GM19467 (cell line): ENCODE results near the gene PPP1R1A.
A peak's percentile ranks its signal among the peaks of the same experiment; 100 is the strongest.

ENCODE experiments used
- ATAC-seq: cut with Tn5 transposase; IDR thresholded peaks from one replicate; pipeline ENCODE4 v1.9.1; 2021; ENCODE audit warnings: mild to moderate bottlenecking, moderate library complexity; ENCODE audit not compliant: unreplicated experiment

PPP1R1A gene

DNA sequence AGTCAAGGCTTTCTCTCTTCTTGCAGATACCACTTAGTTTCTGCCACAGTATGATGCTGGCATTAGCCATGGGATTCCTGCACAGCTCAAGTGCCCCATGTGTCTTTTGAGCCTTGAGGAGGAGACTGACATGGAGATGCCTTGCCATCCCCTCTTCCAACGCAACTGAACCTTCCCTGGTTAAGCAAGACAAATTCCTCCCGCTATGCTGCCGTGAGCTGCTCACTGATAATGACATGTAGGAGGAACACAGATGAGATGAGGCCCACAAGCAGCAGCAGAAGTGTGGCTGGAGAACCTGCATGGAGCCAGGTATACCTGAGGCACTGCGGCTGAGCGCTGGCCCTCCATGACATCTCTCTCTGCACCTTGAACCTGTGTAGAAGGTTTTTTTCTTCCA lies 15.4 kb upstream of the PPP1R1A start:
- ATAC-seq, result no peak

DNA sequence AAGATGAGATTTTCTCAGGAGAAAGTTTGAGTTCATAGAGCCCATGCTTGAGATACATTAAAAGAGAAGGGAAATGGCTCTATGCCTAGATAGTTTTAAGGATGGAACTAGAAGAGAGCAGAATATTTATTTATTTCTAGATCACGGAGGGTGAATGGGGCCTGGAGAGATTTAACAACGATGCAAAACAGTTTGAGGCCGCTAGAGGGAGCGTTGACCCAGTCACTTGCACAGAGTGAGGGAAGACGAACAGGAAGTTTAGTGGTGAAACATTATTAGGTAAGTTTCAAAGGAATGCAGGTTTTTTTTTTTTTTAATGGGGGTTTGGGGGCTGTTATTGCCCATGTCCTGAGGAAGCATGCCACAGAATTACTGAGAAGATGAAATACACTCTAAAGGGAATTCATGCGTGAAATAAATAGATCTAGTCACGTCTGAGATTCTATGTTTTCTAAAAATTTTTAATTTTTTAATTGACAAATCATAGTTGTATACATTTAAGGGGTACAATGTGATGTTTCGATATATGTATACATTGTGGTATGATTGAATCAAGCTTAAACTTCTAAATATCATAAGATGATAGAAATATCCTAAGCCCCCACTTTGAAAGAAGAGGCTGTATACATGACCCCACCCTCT lies 14.8 kb upstream of the PPP1R1A start:
- ATAC-seq, result peak; percentile 78

DNA sequence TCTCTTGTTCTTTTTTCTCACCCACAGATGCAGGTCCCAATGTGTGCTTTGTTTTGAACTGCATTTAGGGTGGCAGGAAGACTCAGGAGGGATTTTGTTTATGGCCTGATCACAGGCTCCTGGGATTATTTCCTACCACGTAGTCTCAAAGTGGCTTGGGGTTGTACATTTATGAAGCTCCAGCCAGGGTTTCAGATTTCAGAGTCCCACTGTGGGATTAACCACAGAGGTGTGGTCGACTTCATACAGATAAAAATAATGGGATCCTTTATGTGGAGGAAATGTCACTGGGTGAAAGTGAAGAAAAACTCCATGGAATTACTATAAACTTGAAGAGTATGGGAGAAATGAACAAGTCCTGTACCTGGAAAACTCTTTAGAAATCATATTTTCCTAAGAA lies 14.2 kb upstream of the PPP1R1A start:
- ATAC-seq, result no peak

DNA sequence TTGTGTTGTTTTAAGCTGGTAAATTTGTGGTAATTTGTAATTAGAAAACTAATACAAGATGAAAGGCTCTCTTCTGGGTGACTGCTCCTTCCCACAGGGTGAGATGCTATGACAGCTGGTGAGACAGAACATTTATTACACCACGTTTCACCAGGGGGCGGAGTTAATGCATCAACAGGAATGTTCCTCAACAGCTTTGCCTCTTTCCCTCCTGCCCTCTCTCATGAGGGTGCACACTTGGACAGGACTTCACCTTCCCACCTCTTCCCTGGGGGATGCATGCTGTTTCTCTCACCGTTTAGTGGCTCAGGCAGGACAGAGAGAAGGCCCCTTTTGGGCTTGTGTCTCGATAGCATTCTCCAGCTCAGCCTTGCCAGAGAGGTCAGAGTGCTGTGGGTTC lies 13.4 kb upstream of the PPP1R1A start:
- no peak for ATAC-seq

DNA sequence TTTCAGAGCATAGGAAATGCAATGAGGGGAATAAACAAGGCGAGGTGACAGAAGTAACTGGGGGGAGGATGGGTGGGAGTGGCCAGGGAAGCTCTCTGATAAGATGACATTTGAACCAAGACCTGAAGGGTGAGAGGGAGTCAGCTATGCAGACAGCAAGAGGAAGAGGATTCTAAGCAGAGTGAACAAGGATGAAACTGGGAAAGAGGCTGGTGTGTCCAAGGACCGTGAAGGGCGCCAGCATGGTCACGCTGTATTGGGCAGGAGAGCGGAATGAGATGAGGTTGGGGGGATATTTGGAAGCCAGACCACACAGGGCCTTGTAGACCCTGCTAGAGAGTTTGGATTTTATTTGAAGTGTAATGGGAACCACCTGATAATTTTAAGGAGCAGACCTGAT lies 10.5 kb upstream of the PPP1R1A start:
- no peak for ATAC-seq

DNA sequence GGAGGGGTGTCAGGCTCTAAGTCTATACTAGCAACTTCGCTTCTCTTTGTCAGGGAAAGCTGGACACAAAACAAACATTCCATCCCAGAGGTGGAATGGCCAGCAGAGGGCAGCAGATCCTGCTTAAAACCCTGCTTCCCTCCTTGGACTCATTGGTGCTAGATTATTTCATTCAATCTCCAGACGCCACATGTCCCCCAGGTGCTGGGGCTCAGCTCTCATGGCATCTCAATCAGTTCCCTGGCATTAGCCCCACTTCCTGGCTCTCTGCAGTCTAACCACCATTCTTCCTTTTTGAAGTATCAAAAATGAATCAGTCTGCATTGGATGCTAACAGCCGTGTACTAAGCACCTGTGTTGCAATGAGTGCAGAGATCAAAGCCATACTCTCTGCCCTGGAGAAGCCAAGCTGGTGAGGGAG lies 8.1 kb upstream of the PPP1R1A start:
- no peak for ATAC-seq

DNA sequence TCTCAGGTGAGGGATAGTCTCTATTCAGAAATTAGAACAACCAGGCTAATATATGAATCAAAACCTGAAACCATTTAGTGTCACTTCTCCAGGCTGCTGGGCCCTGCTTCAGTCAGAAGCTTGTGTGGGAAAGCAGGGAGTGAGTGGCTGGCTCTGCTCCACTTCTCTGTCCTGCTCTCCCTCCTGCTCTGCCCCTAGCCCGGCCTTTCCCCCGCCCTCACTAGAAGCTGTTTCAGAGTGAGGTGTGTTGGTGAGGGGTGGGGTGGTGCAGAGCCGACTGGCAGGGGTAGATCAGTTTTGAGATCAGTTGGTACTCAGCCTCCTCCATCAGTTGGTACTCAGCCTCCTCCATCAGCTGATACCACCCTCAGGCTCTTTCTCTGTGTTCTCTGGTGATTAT lies 7.0 kb upstream of the PPP1R1A start:
- no peak for ATAC-seq

DNA sequence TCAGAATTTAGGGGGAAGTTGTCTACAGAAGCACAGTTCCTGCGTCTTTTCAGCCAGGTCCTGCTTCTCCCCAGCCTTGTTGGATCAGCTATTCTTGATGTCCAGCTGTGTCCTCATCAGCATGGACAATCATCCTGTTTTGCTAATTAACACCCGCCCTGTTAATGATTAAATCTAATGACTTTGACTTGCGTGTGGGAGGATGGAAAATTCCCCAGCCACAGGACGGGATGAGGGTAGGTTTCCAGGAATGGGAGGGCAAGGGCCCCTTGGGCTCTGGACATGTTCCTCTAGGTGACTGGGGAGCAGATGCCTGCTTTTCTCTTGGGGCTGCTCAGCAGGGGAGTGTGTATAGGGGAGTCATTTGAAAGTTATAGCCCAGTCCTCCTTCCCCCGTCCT lies 5.3 kb upstream of the PPP1R1A start:
- no peak for ATAC-seq

DNA sequence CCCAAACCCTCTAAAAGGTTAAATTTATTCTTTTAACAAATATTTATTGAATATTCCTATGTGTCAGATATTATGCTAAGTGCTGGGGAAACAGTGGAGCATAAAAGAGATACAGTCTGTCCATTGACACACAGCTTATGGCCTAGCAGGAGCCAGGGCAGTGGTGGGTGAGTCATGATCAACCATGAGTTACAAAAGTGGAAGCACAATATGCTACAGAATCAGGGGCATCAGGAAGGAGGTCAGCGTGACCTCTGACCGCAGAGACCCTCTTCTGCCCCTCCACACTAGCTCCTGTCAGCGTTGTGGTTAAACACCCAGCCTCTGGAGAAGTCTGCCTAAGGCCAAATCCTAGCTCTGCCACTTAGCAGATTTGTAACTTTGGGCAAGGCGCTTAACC lies 4.7 kb upstream of the PPP1R1A start:
- no peak for ATAC-seq

DNA sequence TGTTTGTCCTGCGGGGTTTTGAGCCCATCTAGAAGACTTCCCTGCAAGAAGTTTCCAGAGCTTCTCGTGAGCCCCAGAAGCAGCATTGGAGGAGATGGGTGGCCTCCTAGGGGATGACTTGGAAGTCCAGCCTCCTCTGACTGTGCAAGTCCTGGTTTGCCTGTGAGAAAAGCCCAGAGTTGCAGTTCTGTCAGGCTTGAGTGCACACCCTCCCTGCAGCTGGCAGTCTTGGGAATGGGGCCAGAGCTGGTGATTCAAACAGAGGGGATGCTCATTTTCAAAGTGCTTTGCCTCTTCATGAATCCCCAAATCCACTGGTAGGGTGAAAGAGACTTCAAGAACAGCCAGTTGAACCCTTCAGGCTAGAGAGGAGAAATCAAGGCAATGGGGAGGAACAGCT lies 3.9 kb upstream of the PPP1R1A start:
- no peak for ATAC-seq

DNA sequence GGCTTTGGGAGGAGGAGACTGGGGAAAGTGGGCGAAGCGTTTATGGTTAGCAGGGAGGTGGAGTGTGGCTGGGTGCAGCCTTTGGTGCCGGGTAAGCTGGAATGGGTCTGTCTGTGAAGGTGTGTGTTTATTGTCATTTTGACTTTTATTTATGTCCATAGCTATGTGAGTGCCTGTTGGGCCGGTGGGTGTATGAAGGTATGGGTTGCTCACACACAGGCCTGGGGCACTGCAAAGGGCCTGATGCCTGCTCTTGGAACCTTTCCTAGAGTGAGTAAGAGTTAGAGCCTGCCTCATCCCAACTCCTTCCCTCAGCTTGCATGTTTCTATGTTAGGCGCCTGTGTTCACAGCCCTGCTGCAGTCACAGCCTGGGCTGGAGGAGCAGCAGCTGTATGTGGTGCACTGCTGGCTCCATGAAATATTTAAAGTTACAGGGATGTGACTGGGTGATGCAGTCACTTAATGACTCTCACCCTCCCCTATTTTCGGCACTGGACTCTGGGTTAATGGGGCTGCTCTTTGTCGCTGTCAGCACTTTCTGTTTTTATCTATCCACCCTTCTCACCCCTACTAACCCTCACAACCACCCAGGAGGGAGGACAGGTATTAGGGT lies 2.6 kb upstream of the PPP1R1A start:
- ATAC-seq, result no peak

DNA sequence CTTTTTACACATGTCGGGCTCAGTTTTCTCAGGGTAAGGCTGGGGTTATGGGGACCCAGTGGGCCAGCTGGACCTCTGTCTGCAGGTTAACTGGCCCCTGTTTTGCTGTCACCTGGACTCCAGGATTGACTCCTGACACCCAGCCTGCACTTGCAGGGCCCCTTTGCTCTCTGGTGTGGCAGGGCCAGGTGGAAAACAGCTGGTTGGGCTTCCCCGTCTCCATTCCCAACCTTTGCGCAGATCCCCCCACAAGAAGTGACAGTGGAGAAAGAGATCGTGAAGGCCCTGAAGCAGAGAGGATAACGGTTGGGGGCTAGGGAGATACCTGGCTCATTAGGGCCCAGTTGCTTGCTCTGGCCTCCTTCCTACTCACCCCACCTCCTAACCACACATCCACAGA lies 1.5 kb upstream of the PPP1R1A start:
- ATAC-seq, result no peak

DNA sequence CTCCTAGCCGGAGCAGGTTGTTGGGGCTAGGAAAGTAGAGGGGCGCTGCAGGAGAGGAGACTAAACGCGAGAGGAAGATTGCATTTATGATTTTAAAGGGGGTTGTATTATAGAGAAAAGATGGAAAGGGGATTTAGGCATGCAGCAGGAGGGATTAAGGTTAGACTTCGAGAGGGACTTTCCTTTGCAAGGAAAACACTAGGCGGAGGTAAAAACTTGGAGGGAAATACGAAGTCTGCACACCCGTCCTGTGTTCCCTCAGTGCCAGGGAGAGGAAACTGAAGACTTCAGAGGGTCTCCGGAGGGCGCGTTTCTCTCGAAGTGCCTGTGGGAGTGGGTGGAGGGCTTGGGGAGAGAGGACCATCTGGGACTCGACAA lies 420 bp upstream of the PPP1R1A start:
- ATAC-seq, result no peak

DNA sequence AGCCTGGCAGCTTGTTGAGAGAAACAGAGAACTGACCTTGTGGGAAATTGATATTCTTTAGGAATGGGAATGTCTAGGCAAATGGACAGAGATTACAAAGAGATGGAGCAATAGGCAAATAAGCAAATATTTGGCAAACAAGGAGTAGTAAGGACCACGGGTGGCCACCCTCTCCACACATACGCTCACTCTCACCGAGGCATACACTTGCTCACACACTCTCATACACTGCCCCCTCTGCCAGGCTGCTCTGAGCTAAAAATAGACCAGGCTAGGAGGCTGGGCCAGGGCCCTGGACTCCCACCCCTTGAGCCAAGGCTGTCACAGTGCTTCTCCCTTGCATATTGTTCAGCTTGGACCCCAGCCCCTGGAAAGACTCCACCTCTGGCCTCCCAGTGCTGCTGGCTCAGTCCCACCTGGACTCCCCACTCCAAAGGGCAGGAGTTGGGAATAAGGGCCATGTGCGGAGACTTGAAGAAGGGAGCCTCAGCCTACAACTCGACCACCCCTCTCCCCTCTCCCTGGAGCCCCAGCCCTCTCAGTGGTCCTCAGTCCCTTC lies 1.1 kb downstream of the PPP1R1A start:
- no peak for ATAC-seq

DNA sequence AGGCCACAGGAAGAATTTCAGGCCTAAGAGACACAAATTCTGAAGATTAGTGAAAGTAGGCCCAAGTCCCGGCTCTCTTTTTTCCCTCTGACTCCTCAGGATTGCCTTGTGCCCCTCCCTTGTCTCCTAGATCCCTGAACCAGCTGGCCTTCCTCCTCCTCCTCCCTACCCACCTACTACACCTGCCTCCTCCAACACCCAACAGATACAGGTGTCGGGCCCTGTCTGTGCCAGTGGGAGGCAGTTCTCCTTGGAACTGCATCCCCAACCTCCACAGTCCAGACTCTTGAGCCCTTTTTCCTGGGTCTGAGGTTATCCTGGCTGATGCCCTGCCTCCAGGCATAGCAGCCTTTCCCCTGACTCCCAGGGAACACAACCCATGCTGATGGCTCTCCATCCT lies 1.8 kb downstream of the PPP1R1A start:
- no peak for ATAC-seq

DNA sequence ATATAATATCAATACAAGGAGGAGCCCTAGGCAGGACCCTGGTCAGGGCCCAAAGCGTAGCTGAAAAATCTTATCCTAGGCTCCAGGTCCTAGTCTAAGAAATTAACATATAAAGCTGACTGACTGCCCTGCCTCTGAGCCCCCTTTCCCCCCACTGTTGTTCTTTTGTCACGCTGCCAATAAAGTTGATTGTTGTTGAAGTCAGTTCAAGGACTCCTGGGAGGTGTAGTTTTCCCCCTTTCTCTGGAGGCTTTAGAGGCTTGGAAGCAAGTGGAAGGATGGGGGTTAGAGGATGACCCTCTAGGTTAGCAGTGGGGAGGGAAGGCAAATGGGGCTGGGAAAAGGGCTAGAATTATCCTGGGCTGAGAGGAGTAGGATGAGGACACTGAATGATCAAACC lies 3.2 kb downstream of the PPP1R1A start:
- no peak for ATAC-seq

DNA sequence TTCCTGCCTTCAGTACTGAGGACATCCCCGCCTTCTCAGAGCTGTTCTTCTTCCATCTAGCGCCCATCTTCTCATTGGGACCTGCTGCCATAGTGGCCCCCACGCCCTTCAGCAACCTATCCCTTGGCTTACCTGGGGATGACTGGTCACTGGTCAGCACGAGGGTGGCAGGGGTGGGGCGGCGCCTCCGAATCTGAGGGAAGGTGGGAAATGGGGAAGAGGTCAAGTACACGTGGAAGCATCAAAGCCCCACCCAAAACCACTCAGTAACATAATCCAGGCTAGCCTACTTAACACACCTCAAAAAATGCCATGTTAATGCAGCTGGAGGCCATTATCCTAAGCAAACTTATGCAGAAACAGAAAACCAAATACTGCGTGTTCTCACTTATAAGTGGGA lies 4.3 kb downstream of the PPP1R1A start:
- no peak for ATAC-seq

DNA sequence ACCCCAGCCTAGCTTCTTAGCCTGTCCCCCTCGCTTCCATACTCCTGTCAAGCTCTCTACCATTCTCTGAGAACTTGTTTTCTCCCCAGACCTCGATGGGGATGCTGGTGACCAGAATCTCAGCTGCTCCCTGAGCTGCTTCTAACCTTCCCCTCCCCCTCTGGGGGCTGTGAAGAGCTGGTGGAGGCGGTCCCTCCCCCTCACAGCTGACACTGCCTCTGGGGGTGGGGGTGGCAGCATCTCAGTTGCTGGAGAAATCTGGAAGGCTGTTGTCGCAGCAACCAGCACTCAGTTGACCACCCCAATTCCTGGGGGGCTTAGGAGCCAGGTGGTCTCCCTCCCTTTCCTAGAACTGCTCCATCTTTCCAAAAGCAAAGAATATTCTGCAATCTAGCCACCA lies 4.7 kb downstream of the PPP1R1A start:
- no peak for ATAC-seq

DNA sequence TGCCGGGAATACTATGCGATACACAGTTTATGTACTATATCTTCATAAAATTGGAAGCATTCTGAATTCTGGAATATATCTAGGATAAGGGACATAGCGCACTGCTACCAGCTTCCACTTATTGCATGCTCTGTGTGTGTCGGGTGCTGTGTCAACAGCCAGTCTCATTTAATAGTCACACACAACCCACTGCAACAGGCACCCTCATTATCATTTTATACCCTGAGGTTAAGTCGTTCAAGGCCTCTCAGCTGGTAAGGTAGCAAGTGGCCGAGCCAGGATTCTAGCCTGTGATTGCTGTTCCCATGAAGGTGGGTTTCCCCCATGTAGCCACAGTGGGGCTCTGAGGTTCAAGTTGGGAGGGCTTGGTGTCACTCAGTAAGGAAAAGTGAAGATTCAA lies 7.0 kb downstream of the PPP1R1A start:
- no peak for ATAC-seq

DNA sequence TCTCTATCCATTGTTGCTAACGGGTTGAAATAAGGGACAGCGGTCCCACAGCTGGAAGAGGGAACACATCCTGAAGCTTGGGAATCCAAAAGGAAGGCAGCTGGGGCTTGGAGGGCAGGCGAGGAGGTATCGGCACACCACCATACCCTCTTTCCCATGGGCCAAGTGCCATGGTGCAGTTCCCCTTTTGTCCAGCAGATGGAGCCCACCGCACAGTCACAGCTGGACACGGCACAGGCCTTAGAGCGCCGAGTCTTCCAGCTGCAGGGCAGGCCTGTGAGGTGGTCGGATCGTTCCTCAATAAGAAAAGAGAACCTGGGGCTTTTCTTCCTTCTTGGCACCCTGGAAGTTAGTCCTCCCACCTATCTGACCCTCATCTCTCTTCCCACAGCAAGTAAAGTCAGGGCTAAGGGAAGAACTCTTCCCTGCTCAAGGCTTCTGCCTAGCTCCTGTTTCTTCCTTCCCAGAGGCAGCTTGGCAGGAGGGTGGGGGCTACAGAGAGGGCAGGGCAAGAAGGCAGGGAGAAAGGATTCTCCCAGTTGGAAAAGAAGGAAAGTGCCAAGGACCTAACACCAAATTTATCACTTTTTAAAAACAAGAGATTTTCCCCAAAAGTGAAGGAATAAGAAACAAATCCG lies 8.6 kb downstream of the PPP1R1A start:
- peak; percentile 96 for ATAC-seq

DNA sequence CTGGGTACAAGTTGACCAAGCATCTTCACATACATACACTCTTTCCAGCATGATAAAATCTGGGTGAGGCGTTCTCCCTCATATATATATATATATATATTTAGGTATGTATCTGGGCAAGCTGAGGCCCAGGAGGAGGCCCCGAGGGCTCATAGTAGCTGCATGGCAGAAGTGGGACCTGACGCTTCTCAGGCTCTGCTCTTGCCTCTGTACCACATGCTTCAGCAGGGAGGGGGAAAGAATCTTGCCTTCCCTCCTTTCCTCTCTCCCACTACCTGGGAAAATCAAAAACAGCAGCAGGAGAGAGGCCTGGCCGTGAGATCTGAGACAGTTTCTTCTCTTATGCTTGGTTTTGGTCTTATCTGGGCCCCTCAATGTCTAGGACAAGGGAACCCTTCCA lies 9.2 kb downstream of the PPP1R1A start:
- peak; percentile 24 for ATAC-seq

DNA sequence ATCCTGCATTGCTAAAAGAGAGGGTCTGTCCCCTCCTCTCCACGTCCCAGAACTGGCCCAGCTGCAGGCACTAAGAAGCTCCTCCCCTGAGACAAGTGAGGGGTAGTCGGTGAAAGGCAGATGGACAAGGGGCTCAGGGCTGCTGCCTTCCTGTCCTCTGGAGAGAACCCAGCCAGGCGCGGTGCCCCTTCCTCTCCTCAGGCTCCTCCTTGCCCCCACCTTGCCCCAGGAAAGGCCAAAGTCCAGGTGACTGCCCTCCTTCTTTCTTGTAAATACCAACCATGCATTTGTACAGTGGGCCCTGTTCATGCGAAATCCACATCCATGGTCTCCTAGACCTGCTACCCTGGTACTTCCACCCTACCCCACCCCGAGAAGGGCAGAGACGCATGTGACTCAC lies 9.7 kb downstream of the PPP1R1A start:
- ATAC-seq, result no peak
